Lower leg skin (tissue), 4 donors: ENCODE results near the gene SSRP1. TPM values are rescaled to one million over a fixed set of nuclear protein-coding genes. Genes with fewer than 3 reads are reported as not detected.
"Not testable (repeated sequence)": the region's sequence is repeated elsewhere in the genome, so short reads cannot be mapped to it uniquely, and the experiment has no call there.

Experiments used
- DNase-seq, 2 donors: peaks; one replicate each; pipeline ENCODE4 v3.0.0-alpha.2; 2019; ENCODE audit warnings: low spot score in 2 of 2
- H3K4me3 ChIP-seq: fragments of 200-600 bp; sonication (generic); 2 replicates; pipeline ENCODE4 v1.5.1; 2017; ENCODE audit warnings: mild to moderate bottlenecking, low read depth; ENCODE audit not compliant: poor library complexity, severe bottlenecking
- POLR2A ChIP-seq, 2 donors: fragments of 450-650 bp; IDR thresholded peaks; one replicate each; pipeline ENCODE4 v1.6.1; 2016 to 2017; ENCODE audit warnings: antibody characterized with exemption in 2 of 2, mild to moderate bottlenecking in 1 of 2, moderate library complexity in 1 of 2
- WGBS, 2 donors: methylation state at CpG; one replicate each; pipeline ENCODE4 v1.1.5; 2018; 5-methylcytosine and 5-hydroxymethylcytosine counted together
- intact Hi-C: fragments of 100-400 bp; cut with DNase I; formaldehyde crosslinking; loops from one replicate; pipeline ENCODE4 v1.15.0; 2023; ENCODE audit warnings: low total_unique reads
- total RNA-seq, 4 donors: library from RNA; depleted of rRNA; stranded (reverse); fragments of >200 nt; gene quantifications; one replicate each; pipeline ENCODE4 v1.1.0, GENCODE V29; 2016
- TF ChIP-seq, protein P1 (sequence below), 3 donors: fragments of 450-650 bp; IDR thresholded peaks; one replicate each; pipeline ENCODE4 v1.5.1; 2016; ENCODE audit warnings: antibody characterized with exemption in 3 of 3, mild to moderate bottlenecking in 3 of 3, moderate library complexity in 2 of 3

Gene SSRP1
- total RNA-seq, 4 donors from 2014 or later, result 66.1 to 76.1 (median 74.6) TPM

DNA sequence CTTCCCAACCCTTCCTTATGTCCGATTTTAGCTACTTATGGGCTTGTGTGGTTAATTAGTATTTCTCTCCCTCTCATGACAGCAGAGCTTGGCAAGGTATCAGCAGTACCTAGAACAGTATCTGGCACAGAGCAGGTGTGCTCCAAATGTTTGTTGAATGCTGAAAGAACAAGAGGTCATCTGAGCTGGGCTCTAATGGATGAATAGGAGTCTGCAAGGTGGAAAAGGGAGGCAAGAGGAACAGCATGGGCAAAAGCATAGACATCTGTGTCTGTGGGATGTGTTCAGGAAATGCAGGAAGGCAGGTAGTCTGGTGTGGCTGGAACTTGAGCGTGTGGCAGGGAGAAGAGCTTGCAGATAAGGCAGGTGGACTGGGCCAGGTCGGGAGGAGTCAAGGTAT lies 26.2 kb upstream of the SSRP1 start:
- H3K4me3 ChIP-seq, result no peak overlapping the region
- TF ChIP-seq POLR2A (IDR thresholded peaks at IDR 0.05), result no peak
- TF ChIP-seq, protein P1, sequence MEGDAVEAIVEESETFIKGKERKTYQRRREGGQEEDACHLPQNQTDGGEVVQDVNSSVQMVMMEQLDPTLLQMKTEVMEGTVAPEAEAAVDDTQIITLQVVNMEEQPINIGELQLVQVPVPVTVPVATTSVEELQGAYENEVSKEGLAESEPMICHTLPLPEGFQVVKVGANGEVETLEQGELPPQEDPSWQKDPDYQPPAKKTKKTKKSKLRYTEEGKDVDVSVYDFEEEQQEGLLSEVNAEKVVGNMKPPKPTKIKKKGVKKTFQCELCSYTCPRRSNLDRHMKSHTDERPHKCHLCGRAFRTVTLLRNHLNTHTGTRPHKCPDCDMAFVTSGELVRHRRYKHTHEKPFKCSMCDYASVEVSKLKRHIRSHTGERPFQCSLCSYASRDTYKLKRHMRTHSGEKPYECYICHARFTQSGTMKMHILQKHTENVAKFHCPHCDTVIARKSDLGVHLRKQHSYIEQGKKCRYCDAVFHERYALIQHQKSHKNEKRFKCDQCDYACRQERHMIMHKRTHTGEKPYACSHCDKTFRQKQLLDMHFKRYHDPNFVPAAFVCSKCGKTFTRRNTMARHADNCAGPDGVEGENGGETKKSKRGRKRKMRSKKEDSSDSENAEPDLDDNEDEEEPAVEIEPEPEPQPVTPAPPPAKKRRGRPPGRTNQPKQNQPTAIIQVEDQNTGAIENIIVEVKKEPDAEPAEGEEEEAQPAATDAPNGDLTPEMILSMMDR (IDR thresholded peaks at IDR 0.05), result no peak
- WGBS, 2 donors, result 80 to 85% methylated on average over 3 of the region's 3 CpGs
- no peak for DNase-seq
- intact Hi-C loops, result no loop called here

- intact Hi-C loops, DNase-seq, H3K4me3 ChIP-seq: not testable (repeated sequence)
These were observed 25.7 kb upstream of the SSRP1 start for GRCh38 chr11:57361420-57361819.

DNA sequence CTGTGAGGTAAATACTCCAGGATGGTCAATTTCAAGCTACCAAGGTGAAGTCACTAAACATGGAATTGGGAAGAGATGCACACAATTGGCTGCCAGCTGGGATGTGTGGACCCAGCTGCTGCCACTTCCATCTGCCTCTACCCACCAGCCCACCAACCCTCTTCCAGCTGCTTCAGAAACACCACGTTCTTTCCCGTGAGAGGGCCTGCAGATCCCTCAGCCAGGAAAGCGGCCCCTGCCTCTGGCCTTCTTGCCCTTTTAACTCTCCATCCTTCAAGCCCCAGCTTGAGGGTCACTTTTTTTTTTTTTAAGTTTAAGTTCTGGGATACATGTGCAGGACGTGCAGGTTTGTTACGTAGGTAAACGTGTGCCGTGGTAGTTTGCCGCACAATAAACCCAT lies 25.3 kb upstream of the SSRP1 start:
- TF ChIP-seq, protein P1 (IDR thresholded peaks at IDR 0.05), result no peak
- TF ChIP-seq POLR2A (IDR thresholded peaks at IDR 0.05), result no peak
- no peak overlapping the region for H3K4me3 ChIP-seq
- no peak for DNase-seq
- WGBS, 2 donors, result 95% methylated on average over 8 of the region's 8 CpGs
- intact Hi-C loops, result no loop called here

DNA sequence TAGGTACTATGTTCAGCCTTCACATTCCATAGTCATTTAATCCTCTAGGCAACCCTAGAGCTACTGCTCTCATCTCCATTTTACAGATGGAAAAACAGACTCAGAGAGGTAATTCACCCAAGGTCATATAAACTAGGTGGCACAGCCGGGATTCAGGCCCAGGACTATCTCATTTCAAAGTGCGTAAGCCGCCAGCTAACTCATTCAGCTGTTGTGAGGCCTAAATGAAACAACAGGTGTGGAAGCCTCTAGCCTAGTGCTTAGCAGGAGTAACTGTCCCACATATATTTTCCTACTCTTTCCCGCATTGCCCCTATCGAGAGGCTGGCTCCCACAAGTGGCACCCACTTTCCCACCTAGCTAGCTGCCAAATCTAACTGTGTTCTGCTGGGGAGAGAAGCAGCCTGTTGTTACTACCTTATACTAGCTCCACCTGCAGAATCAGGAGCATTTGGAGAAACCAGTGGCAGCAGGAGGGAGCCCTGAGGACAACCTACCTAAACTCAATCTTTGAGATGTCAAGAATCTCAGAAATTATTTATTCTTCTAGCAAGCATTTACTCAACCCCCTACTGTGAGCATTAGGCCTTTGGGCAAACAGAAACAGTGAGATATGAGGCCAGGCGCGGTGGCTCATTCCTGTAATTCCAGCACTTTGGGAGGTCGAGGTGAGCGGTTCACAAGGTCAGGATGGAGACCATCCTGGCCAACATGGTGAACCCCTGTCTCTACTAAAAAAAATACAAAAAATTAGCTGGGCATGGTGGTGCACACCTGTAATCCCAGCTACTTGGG lies 24.4 kb upstream of the SSRP1 start:
- intact Hi-C loops, result no loop called here

GRCh38 chr11:57359396-57359795 lies 23.7 kb upstream of the SSRP1 start:
- DNase-seq, result no peak
- intact Hi-C loops, result no loop called here
- WGBS, 2 donors, result 62 to 66% methylated on average over 5 of the region's 5 CpGs
- no peak overlapping the region for H3K4me3 ChIP-seq
- TF ChIP-seq POLR2A (IDR thresholded peaks at IDR 0.05), result no peak
- TF ChIP-seq, protein P1 (IDR thresholded peaks at IDR 0.05), result no peak

More for the DNA sequence above, 24.4 kb upstream of the SSRP1 start:
- TF ChIP-seq, protein P1 (IDR thresholded peaks at IDR 0.05), result no peak
- no peak for TF ChIP-seq POLR2A (IDR thresholded peaks at IDR 0.05)
- DNase-seq, result no peak
- 78 to 84% methylated on average over 9 of the region's 9 CpGs for WGBS, 2 donors
- H3K4me3 ChIP-seq, result no peak overlapping the region

DNA sequence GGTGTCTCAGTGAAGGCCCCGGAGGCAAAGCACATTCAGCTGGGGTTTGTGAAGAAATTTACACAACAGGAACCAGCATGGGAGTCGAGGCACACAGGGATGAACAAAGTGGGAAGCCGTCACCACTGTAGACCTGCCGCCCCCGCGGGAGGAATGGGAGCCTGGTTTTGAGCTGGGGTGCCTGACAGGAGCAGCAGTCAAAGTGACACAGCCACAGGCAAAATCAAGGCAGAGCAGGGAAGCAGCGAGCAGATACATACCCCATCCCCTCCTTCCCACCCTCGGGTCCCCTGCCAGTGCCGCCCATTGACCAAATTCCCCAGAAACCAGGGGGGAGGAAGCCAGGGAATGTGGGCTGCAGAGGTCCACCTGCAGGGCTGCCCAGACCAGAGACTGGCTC lies 23.3 kb upstream of the SSRP1 start:
- TF ChIP-seq, protein P1 (IDR thresholded peaks at IDR 0.05), result no peak
- no peak for TF ChIP-seq POLR2A (IDR thresholded peaks at IDR 0.05)

More for the DNA sequence above, 23.3 kb upstream of the SSRP1 start:
- H3K4me3 ChIP-seq, result no peak overlapping the region
- WGBS, 2 donors, result 64 to 69% methylated on average over 9 of the region's 9 CpGs
- intact Hi-C loops, result no loop called here
- no peak for DNase-seq
